Sigmoid colon (tissue), 7 donors: ENCODE data around the gene AGBL1. TPM values are rescaled to one million over a fixed set of nuclear protein-coding genes. Genes with fewer than 3 reads are reported as not detected.
A peak's percentile ranks its signal among the peaks of the same experiment; 100 is the strongest.

ENCODE experiments used
- DNase-seq: peaks from one replicate; pipeline ENCODE4 v3.0.0-alpha.2; 2019
- H3K27ac ChIP-seq, 4 donors: fragments of 200-600 bp; sonication (generic); one replicate each; pipeline ENCODE4 v1.5.1; 2016 to 2019; ENCODE audit warnings: mild to moderate bottlenecking in 1 of 4
- H3K27me3 ChIP-seq, 3 donors: fragments of 200-600 bp; sonication (generic); one replicate each; pipeline ENCODE4 v1.5.1; 2019; ENCODE audit warnings: mild to moderate bottlenecking in 1 of 3
- H3K36me3 ChIP-seq, 4 donors: fragments of 200-600 bp; sonication (generic); one replicate each; pipeline ENCODE4 v1.5.1; 2016 to 2019
- H3K4me1 ChIP-seq, 4 donors: fragments of 200-600 bp; sonication (generic); one replicate each; pipeline ENCODE4 v1.5.1; 2017 to 2019
- H3K4me3 ChIP-seq, 4 donors: fragments of 200-600 bp; sonication (generic); one replicate each; pipeline ENCODE4 v1.5.1; 2017 to 2019; ENCODE audit warnings: mild to moderate bottlenecking in 2 of 4, moderate library complexity in 1 of 4
- H3K9me3 ChIP-seq, 4 donors: fragments of 200-600 bp in 3 of 4; sonication (generic) in 3 of 4; one replicate each; pipeline versions ENCODE4 v1.5.1 to v1.6.1; 2013 to 2019
- EP300 ChIP-seq, 4 donors: sonication (generic); formaldehyde crosslinking; IDR thresholded peaks; one replicate each; pipeline ENCODE4 v1.6.1; 2017; ENCODE audit warnings: antibody characterized with exemption in 4 of 4
- POLR2A ChIP-seq, 2 donors: fragments of 450-650 bp; IDR thresholded peaks; one replicate each; pipeline ENCODE4 v1.6.1; 2016; ENCODE audit warnings: antibody characterized with exemption in 2 of 2, mild to moderate bottlenecking in 2 of 2, moderate library complexity in 2 of 2
- POLR2AphosphoS5 ChIP-seq, 4 donors: sonication (generic); formaldehyde crosslinking; IDR thresholded peaks; one replicate each; pipeline ENCODE4 v1.6.1; 2017; ENCODE audit warnings: antibody characterized with exemption in 4 of 4
- WGBS, 2 donors: extraction: QIAGEN DNeasy Blood & Tissue Kit; methylation state at CpG; one replicate each; pipeline ENCODE4 v1.1.7; 2013; 5-methylcytosine and 5-hydroxymethylcytosine counted together
- intact Hi-C: fragments of 100-400 bp; cut with DNase I; formaldehyde crosslinking; loops from one replicate; pipeline ENCODE4 v1.15.1; 2023
- polyA plus RNA-seq, 3 donors: library from polyadenylated mRNA; stranded (reverse); fragments of 200-250 nt; gene quantifications; one replicate each; pipeline ENCODE4 v1.2.3, GENCODE V29; 2013
- total RNA-seq, 4 donors: library from RNA; depleted of rRNA; stranded (reverse); fragments of >200 nt; gene quantifications; one replicate each; pipeline ENCODE4 v1.1.0, GENCODE V29; 2016
- TF ChIP-seq, protein P1 (sequence below), 4 experiments: fragments of 450-650 bp in 3 of 4; fragments of 200-600 bp in 1 of 4; IDR thresholded peaks; one replicate each; pipeline ENCODE4 v1.5.1; 2016 to 2019; ENCODE audit warnings: antibody characterized with exemption in 4 of 4, mild to moderate bottlenecking in 3 of 4, moderate library complexity in 2 of 4
- donor health status: healthy with polysubstance abuse.
- donor health status: Bipolar disorder and iron deficiency.
- donor health status: healthy.

Gene AGBL1
- total and polyA plus RNA-seq, 7 donors = 0.16 to 0.28 TPM; not detected in 5

DNA sequence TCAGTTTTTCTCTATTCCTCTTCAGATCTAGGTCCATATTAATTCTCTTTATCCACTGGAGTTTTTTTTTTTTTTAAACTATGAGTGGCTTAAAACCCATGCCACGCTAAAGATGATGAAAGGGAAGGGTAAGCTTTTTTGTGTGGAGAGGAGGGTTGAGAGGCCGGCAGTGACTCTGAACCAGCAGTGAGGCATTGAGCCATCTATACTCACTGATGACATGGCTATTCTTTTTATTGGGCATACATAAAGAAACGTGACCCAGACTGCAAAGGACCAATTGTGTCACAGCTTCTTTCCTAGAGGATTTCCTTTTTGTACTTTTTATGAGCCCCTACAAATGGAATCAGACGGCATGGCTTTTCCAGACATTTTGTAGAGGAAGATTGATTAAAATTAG lies 662.2 kb downstream of the AGBL1 start:
- 50 to 73% methylated on average over 4 of the region's 4 CpGs for WGBS, 2 donors
- Histone ChIP-seq H3K9me3 (no peaks in the 10 kb centered on the region), H3K27me3 (no peaks in the 10 kb centered on the region), H3K4me3 (no peak overlapping the region), H3K27ac (no peak overlapping the region), H3K36me3 (no peaks in the 10 kb centered on the region), H3K4me1 (no peaks in the 10 kb centered on the region)
- DNase-seq = no peak
- intact Hi-C loops = no loop called here
- TF ChIP-seq POLR2AphosphoS5 (IDR thresholded peaks at IDR 0.05) (no peak), POLR2A (IDR thresholded peaks at IDR 0.05) (no peak)
- TF ChIP-seq, protein P1, sequence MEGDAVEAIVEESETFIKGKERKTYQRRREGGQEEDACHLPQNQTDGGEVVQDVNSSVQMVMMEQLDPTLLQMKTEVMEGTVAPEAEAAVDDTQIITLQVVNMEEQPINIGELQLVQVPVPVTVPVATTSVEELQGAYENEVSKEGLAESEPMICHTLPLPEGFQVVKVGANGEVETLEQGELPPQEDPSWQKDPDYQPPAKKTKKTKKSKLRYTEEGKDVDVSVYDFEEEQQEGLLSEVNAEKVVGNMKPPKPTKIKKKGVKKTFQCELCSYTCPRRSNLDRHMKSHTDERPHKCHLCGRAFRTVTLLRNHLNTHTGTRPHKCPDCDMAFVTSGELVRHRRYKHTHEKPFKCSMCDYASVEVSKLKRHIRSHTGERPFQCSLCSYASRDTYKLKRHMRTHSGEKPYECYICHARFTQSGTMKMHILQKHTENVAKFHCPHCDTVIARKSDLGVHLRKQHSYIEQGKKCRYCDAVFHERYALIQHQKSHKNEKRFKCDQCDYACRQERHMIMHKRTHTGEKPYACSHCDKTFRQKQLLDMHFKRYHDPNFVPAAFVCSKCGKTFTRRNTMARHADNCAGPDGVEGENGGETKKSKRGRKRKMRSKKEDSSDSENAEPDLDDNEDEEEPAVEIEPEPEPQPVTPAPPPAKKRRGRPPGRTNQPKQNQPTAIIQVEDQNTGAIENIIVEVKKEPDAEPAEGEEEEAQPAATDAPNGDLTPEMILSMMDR (IDR thresholded peaks at IDR 0.05) = no peak

DNA sequence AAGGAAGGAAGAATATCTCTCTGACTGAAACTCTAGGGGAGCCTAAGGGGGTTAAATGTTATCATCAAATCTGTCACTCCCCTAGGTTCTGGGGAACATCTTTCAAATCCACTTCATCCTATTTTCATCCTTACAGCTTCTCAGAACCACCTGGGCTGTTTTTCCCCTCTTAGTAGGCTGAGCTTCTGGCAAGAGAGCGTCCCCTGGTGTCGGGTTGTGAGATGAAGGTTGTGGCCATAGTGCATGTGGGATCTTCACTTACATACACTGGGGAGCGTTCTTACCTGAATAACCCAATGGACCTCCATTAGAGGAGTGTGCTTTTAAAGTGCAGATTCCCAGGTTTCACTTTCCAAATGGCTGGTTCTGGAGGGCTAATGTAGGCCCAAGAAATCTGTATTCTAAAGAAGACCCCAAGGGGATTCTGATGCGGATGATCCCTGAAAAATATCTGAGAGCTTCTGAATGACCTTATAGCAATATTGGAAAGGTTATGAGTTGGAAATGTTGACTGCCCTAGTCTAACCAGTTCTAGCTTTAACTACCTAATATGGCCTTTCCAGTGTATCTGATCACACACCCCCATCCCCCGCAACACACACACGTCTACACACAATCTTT lies 663.7 kb downstream of the AGBL1 start:
- 47 to 55% methylated on average over 6 of the region's 6 CpGs for WGBS, 2 donors
- Histone ChIP-seq H3K27ac (no peak overlapping the region), H3K4me3 (no peak overlapping the region), H3K27me3 (no peaks in the 10 kb centered on the region), H3K4me1 (no peaks in the 10 kb centered on the region), H3K9me3 (no peaks in the 10 kb centered on the region), H3K36me3 (no peaks in the 10 kb centered on the region)
- intact Hi-C loops = no loop called here
- DNase-seq = no peak
- TF ChIP-seq, protein P1 (IDR thresholded peaks at IDR 0.05) = peak in 2 of 4 experiments; percentile 12 to 41
- no peak for TF ChIP-seq EP300 (IDR thresholded peaks at IDR 0.05)

DNA sequence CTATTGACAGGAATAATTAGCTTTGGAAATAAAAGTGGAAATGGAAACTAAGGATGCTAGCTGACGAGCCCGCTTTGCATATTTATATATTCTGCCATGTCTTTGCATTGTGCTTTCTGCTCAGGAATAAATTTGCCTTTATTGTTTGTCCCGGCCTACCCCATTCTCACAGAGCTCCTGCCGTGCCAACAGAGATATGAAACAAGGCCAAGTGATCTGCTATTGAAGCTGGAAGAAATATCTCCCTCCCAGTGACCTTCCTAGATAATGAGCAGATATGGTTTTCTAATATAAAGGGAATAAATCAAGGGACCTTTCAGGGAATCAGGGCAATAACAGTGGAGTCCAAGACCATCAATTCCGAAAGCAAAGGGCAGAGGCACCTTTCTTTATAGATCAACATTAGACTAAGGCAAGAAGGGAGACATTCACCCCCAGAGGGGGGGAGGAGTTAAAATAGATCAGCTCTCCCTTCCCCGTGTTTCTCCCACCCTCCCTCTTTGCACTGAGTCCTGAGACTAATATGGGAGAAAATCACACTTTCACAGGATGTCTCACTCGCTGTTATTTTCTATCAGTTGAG lies 664.6 kb downstream of the AGBL1 start:
- Histone ChIP-seq H3K9me3 (no peaks in the 10 kb centered on the region), H3K36me3 (no peaks in the 10 kb centered on the region), H3K27ac (no peak overlapping the region), H3K4me1 (no peaks in the 10 kb centered on the region), H3K4me3 (no peak overlapping the region), H3K27me3 (no peaks in the 10 kb centered on the region)
- WGBS, 2 donors = 76 to 79% methylated on average over 7 of the region's 7 CpGs
- intact Hi-C loops = no loop called here
- no peak for DNase-seq
- TF ChIP-seq, protein P1 (IDR thresholded peaks at IDR 0.05) = no peak
- TF ChIP-seq POLR2A (IDR thresholded peaks at IDR 0.05) = no peak
- TF ChIP-seq EP300 (IDR thresholded peaks at IDR 0.05) = no peak
- TF ChIP-seq POLR2AphosphoS5 (IDR thresholded peaks at IDR 0.05) = no peak

DNA sequence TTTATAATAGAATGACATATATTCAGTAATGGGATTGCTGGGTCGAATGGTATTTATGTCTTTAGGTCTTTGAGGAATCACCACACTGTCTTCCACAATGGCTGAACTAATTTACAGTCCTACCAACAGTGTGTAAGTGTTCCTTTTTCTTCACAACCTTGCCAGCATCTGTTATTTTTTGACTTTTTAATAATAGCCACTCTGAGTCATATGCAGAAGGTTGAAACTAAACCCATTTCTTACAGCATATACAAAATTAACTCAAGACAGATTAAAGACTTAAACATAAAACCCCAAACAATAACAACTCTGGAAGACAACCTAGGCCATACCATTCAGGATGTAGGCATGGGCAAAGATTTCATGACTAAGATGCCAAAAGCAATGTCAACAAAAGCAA lies 671.4 kb downstream of the AGBL1 start:
- intact Hi-C loops = no loop called here
- WGBS, 2 donors = 61 to 69% methylated on average over 1 of the region's 1 CpG
- TF ChIP-seq POLR2AphosphoS5 (IDR thresholded peaks at IDR 0.05) = no peak
- TF ChIP-seq POLR2A (IDR thresholded peaks at IDR 0.05) = no peak
- no peak for TF ChIP-seq EP300 (IDR thresholded peaks at IDR 0.05)
- Histone ChIP-seq H3K27me3 (no peaks in the 10 kb centered on the region), H3K9me3 (no peaks in the 10 kb centered on the region), H3K4me1 (no peaks in the 10 kb centered on the region), H3K36me3 (no peaks in the 10 kb centered on the region), H3K4me3 (no peak overlapping the region), H3K27ac (no peak overlapping the region)
- no peak for DNase-seq

DNA sequence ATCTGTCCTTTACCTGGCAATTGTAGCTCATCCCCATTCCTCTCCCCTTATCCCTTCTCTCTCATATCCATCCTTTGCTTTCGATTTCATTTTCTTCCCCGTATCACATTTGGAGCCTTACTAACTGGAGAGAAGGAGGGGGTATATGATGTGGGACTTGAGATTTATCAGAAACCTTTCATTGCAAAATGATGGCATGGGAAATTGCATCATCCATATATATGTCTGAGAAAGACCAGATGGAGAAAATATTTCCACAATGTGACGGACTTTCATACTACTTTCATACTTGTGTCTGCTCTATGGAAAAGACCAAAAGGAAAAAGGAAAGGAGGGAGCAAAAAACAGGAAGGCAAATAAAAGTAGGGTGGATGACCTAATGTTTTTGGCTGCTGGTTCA lies 675.2 kb downstream of the AGBL1 start:
- TF ChIP-seq POLR2A (IDR thresholded peaks at IDR 0.05) (no peak), EP300 (IDR thresholded peaks at IDR 0.05) (no peak), POLR2AphosphoS5 (IDR thresholded peaks at IDR 0.05) (no peak)
- TF ChIP-seq, protein P1 (IDR thresholded peaks at IDR 0.05) = no peak
- 82 to 93% methylated on average over 3 of the region's 3 CpGs for WGBS, 2 donors
- DNase-seq = no peak
- intact Hi-C loops = no loop called here
- Histone ChIP-seq H3K4me1 (no peaks in the 10 kb centered on the region), H3K36me3 (no peaks in the 10 kb centered on the region), H3K9me3 (peaks cover 0 to 2% (median 0%) of the 10 kb centered on the region in 4 donors), H3K27me3 (no peaks in the 10 kb centered on the region), H3K27ac (no peak overlapping the region), H3K4me3 (no peak overlapping the region)
